ENCODE data around the gene COPRS. TPM values are rescaled to one million over a fixed set of nuclear protein-coding genes. Genes with fewer than 3 reads are reported as not detected.

COPRS gene
- total RNA-seq, 3 donors from 2014 or later = 63.4 to 98.0 (median 70.8) TPM

GRCh38 chr17:31803494-31804213, 55.4 kb downstream of the COPRS start:
- Histone ChIP-seq H3K27ac (peak overlapping the region in 1 of 2 donors; percentile 17), H3K9me3 (no peaks in the 10 kb centered on the region), H3K27me3 (no peaks in the 10 kb centered on the region), H3K4me3 (no peak overlapping the region), H3K36me3 (no peaks in the 10 kb centered on the region), H3K4me1 (no peaks in the 10 kb centered on the region)
- no peak for DNase-seq (ENCODE audit: low spot score in 2 of 2)
- intact Hi-C loops (cut with DNase I; ENCODE audit: low total_unique reads) = no loop called here
- TF ChIP-seq POLR2A (IDR thresholded peaks at IDR 0.05) = no peak
- TF ChIP-seq POLR2AphosphoS5 (IDR thresholded peaks at IDR 0.05) = no peak
- TF ChIP-seq CTCF (IDR thresholded peaks at IDR 0.05) = no peak

GRCh38 chr17:31802502-31802901, 56.5 kb downstream of the COPRS start:
- intact Hi-C loops (cut with DNase I; ENCODE audit: low total_unique reads) = no loop called here
- no peaks in the 10 kb centered on the region for H3K27me3 ChIP-seq
- no peak overlapping the region for H3K4me3 ChIP-seq
- H3K4me1 ChIP-seq = no peaks in the 10 kb centered on the region
- no peak for DNase-seq (ENCODE audit: low spot score in 2 of 2)
- no peaks in the 10 kb centered on the region for H3K36me3 ChIP-seq
- no peak overlapping the region for H3K27ac ChIP-seq
- H3K9me3 ChIP-seq = no peaks in the 10 kb centered on the region
- TF ChIP-seq POLR2AphosphoS5 (IDR thresholded peaks at IDR 0.05) = no peak
- TF ChIP-seq POLR2A (IDR thresholded peaks at IDR 0.05) = no peak
- TF ChIP-seq CTCF (IDR thresholded peaks at IDR 0.05) = no peak

Other genes with a start within 250 kb of the COPRS start
- gene UTP6, start 42.5 kb upstream of the COPRS start, total RNA-seq = 10 to 100 TPM; 29.4 to 45.2 (median 37.4) TPM
- 10 to 100 TPM; 17.9 to 25.9 (median 21.0) TPM for gene SUZ12, start 77.8 kb upstream of the COPRS start, total RNA-seq
- gene LRRC37B, start 148.1 kb upstream of the COPRS start, total RNA-seq = 10 to 100 TPM; 11.2 to 33.8 (median 21.0) TPM